HT-29 (cell line): ENCODE data around the gene DHX57. TPM values are rescaled to one million over a fixed set of nuclear protein-coding genes. Genes with fewer than 3 reads are reported as not detected.
A peak's percentile ranks its signal among the peaks of the same experiment; 100 is the strongest.

Experiments used
- DNase-seq: peaks from one replicate; pipeline ENCODE4 v3.0.0-alpha.2; 2015; ENCODE audit warnings: low spot score
- total RNA-seq: library from RNA; depleted of rRNA; stranded (reverse); fragments of >200 nt; shearing (Covaris generic); gene quantifications from 2 replicates; pipeline ENCODE4 v1.2.3, GENCODE V29; 2014; rRNA removed

DHX57 gene, protein sequence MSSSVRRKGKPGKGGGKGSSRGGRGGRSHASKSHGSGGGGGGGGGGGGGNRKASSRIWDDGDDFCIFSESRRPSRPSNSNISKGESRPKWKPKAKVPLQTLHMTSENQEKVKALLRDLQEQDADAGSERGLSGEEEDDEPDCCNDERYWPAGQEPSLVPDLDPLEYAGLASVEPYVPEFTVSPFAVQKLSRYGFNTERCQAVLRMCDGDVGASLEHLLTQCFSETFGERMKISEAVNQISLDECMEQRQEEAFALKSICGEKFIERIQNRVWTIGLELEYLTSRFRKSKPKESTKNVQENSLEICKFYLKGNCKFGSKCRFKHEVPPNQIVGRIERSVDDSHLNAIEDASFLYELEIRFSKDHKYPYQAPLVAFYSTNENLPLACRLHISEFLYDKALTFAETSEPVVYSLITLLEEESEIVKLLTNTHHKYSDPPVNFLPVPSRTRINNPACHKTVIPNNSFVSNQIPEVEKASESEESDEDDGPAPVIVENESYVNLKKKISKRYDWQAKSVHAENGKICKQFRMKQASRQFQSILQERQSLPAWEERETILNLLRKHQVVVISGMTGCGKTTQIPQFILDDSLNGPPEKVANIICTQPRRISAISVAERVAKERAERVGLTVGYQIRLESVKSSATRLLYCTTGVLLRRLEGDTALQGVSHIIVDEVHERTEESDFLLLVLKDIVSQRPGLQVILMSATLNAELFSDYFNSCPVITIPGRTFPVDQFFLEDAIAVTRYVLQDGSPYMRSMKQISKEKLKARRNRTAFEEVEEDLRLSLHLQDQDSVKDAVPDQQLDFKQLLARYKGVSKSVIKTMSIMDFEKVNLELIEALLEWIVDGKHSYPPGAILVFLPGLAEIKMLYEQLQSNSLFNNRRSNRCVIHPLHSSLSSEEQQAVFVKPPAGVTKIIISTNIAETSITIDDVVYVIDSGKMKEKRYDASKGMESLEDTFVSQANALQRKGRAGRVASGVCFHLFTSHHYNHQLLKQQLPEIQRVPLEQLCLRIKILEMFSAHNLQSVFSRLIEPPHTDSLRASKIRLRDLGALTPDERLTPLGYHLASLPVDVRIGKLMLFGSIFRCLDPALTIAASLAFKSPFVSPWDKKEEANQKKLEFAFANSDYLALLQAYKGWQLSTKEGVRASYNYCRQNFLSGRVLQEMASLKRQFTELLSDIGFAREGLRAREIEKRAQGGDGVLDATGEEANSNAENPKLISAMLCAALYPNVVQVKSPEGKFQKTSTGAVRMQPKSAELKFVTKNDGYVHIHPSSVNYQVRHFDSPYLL (N-terminal part only)
- 5.0 and 7.3 TPM in 2 replicates for total RNA-seq

- peak; percentile 89 for DNase-seq
Measured at GRCh38 chr2:38875576-38876367, at the start of gene DHX57, which contains the start of gene MORN2. DHX57 (minus strand) TSS chr2:38875934; CDS start chr2:38868405, 7,529 bp downstream. MORN2 (plus strand) TSS chr2:38875976.

DNA sequence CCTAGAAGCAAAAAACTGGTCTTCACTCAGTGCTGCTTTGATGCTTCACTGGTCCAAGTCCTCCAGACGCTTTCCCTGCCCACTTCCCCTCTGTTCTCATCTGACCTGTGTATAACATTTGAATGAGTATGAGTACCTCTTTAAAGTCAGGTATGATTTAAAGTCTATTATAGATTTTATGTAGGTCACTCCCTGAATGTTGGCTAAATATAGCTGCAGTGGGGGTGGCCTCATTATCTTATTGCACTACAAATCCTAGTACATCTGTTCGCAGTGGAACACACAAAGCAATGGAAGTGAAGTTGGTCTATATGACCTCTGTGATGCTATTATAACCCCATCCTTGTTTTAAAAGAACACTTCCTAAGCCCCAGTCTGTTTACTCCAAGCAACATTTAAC, 47.2 kb upstream of the DHX57 start:
- DNase-seq, result no peak

DNA sequence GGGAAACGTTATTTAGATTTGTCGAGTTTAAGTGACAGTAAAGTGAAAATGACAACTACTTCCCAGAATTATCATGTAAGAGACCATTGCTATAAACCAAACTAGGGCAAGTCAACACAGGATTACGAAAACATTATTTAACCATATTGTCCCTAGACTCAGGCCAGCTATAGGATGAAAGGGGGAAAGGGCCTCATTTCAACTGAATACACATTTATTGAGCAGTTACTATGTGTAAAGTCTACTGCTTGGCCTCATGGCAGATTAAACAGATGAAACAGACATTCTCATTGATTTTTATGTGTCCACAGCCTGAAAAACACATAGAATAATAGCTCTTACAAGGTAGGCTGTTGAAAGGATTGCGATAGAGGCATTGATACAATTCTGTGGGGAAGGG, 46.7 kb upstream of the DHX57 start:
- DNase-seq, result no peak

GRCh38 chr2:38912619-38913018, 36.9 kb upstream of the DHX57 start:
- DNase-seq, result no peak

- DNase-seq, result no peak
Measured at GRCh38 chr2:38911191-38911590, 35.5 kb upstream of the DHX57 start.

DNA sequence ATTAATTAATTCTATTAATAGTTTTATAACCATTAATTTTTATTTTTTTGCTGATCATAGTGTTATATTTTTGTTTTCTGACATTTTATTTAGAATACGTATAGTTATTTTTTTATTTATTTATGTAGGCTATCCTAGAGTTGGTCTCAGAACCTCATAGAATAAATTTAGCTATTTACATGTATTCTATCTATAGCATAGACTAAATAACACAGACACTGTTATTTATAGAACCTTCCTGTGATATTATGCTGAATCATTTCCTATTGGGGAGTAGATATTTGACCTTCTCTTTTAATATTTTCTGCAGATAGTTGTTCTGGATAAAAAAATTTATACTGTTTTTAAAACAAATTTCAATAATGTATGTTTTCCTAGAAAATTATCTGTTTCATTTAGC, 34.1 kb upstream of the DHX57 start:
- no peak for DNase-seq

- no peak for DNase-seq
Measured at GRCh38 chr2:38907743-38908562, 32.2 kb upstream of the DHX57 start.

DNA sequence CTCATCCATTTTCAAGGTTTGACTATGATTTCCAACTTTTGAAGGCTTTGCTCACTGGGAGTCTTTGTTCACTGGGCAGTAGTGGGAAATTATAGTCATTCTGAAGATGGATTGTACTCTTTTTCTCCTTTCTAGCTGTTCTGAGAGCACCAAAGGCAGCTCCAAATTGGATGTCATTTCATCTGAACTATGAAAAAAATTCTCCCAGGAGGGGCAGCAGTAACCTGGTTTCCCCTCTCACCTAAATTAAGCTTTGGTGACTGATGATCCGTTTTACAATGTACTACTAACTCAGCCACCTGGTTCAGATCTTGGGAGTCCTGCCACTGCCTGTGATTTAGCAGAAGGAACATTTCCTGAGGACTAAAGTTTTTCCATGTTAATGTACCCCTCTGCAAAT, 31.5 kb upstream of the DHX57 start:
- no peak for DNase-seq

GRCh38 chr2:38905251-38905650, 29.5 kb upstream of the DHX57 start:
- DNase-seq, result no peak

DNA sequence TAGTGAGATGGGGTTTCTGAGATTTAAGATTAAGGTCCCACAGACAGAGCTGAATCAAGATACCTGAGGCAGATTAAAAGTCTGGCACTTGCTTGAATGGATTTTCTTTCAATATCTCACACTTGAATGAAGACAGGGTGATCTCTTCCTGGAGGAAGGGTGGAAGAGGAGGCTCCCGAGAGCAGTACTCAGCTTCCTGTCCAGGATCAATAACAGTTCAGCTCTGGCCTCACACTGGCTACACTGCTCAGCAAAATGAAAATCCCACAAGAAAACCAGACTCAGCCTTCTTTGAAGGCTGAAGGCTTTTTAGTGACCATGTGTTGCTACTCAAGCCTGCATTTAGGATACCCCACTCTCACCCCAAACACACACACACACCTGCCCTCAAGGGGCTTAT, 25.0 kb upstream of the DHX57 start:
- DNase-seq, result no peak

DNA sequence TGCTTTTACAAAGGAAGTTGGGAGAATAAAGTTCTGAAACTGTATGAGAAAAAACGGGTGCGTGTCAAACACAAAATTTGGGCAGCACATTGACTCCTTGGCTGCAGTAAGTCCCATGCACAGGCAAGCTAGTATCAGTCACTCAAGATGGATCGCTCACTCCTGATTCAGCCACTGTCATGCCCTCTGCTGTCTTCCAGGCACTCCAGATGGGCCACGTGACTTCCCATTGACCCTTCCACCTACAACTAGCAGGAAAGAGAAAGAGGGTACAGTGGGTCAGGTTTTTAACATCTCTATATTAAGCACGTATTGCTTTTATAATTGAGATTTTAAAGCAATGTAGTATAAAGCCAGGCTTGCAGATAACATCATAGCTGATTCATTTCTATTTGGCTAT, 22.5 kb upstream of the DHX57 start:
- DNase-seq, result no peak

DNA sequence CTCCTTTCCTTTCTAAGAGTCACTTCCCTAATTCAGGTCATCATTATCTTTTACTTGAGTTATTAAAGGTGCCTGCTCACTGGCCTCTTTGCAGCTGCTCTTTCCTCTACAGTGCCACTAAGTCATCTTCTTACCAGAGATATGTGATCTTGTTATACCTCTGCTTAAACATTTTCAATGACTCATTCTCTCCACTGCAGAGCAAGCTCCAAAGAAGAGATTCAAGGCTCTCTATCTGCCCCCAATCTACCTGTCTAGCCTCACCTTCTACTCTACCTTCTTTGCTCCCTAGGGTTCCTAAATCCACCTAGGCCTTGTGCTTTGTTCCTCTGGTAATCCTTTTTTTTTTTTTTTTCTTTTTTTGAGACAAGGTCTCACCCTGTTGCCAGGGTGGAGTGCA, 17.1 kb upstream of the DHX57 start:
- no peak for DNase-seq

DNA sequence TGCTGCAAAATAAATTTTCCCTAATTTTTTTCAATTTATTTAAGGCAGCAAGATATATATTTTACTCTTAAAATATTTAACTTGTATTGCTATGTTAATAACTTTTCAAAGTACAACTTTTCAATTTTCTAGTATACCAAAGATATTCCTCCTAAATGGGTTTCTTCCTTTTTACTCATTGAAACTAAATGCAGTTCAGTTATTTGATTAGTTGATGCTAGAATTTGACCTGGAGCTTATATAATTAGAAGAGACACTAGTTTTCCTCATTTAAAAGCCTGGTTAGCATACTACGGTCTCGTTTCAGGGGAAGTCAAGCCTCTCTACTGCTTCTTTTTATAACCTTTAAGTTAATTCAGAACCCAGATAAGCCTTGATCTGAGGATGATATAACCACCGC, 13.8 kb upstream of the DHX57 start, which contains the start of gene ARHGEF33:
Gene ARHGEF33 (plus strand): TSS at position 301 of the 400 bp plus-strand sequence. CDS start 29,573 bp downstream, outside the sequence.
- no peak for DNase-seq

- no peak for DNase-seq
Measured at GRCh38 chr2:38889045-38889444, 13.3 kb upstream of the DHX57 start.

- DNase-seq, result no peak
Measured at GRCh38 chr2:38887902-38888554, 12.3 kb upstream of the DHX57 start.

GRCh38 chr2:38887347-38887746, 11.6 kb upstream of the DHX57 start:
- no peak for DNase-seq

GRCh38 chr2:38886063-38886462, 10.3 kb upstream of the DHX57 start:
- DNase-seq, result no peak

DNA sequence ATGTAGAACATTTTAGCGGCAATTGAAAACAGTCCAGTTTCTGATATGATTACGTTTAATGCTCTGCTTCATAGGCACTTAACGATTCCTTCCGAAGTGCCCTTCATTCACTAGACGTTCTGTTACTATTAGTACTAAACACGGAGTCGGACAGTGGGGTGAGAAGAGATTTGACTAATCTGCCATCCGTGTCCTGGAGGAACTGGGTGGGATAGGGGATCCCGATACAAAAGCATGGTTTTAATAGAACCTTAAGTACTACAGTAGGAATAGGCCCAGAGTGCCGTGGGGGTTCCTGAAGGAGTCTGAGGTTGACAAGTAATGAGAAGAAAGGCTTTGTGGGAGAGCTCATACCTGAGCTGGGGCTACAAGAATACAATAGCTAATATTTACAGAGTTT, 673 bp upstream of the DHX57 start:
- DNase-seq, result peak; percentile 30

DNA sequence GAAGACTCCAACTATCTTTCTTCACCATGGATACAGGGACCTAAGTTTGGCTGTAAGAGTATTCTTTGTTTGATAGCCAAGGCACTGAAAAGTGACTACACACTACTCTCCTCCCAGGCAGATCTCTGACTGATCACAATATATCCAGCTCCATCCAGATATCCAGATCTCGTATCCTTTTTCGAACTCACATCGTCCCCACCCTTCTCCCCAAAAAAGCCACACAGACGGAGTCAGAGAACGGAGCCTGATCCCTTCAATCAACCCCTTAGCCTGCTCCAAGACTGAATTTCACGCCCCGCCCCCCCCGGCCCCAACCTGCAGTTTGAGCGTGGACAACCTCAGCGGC, 533 bp downstream of the DHX57 start:
- no peak for DNase-seq
